HG03558 (cell line): Measurements from ENCODE around the gene CETP.

Experiments used
- ATAC-seq: cut with Tn5 transposase; IDR thresholded peaks from one replicate; pipeline ENCODE4 v1.9.1; 2021; ENCODE audit warnings: moderate number of reproducible peaks; ENCODE audit not compliant: unreplicated experiment; ENCODE audit errors: extremely low read depth

CETP gene, protein sequence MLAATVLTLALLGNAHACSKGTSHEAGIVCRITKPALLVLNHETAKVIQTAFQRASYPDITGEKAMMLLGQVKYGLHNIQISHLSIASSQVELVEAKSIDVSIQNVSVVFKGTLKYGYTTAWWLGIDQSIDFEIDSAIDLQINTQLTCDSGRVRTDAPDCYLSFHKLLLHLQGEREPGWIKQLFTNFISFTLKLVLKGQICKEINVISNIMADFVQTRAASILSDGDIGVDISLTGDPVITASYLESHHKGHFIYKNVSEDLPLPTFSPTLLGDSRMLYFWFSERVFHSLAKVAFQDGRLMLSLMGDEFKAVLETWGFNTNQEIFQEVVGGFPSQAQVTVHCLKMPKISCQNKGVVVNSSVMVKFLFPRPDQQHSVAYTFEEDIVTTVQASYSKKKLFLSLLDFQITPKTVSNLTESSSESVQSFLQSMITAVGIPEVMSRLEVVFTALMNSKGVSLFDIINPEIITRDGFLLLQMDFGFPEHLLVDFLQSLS

GRCh38 chr16:56961851-56962281, at the start of gene CETP:
Gene CETP (plus strand): TSS chr16:56961950. CDS start chr16:56961980, 30 bp downstream.
- no peak for ATAC-seq

DNA sequence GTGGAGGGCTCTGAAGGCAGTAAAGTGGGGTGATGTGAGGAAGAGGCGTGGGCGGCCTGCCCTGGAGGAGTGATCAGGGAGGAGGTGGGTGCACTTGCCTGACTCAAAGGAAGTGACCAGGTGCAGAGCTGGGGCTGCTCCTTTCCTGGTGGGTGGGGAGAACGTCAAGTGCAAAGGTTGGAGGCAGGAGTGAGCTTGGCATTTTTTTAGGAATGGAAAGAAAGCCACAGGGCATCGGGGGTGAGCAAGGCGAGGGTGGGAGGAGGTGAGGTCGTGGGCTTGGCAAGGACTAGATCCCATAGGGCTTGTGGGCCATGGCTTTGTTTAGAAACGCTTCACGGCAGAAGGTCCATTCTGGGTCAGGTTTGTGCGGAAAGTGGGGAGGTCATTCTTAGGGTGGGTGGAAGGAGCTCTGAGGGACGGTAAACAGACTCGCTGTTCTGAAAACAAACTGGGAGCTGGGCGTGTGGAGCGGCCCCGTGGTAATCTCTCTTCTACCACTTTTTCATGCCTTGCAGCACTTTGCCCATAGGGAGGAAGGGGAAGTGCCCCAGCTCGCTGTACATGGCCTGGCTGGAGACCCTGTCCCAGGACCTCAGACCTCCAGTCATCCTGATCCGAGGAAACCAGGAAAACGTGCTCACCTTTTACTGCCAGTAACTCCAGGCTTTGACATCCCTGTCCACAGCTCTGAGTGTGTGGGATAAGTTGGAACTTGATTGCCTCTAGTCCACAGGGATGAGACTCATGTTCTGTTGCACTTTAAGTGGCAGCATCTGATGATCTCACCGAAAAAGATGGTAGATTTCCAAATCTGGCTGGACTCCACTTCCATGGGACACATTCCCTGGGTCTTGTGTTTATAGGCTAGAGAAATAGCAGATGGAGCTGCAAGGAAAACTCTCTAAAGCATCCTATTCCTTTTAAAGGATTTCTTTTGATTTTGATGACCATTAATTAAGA, 48.7 kb upstream of the CETP start:
- ATAC-seq: no peak

- no peak for ATAC-seq
Observed at GRCh38 chr16:56914896-56915295, 46.9 kb upstream of the CETP start.

- no peak for ATAC-seq
Observed at GRCh38 chr16:56915336-56916119, 46.2 kb upstream of the CETP start.

- peak; percentile 37 for ATAC-seq
Observed at GRCh38 chr16:56916571-56917403, 45.0 kb upstream of the CETP start.

DNA sequence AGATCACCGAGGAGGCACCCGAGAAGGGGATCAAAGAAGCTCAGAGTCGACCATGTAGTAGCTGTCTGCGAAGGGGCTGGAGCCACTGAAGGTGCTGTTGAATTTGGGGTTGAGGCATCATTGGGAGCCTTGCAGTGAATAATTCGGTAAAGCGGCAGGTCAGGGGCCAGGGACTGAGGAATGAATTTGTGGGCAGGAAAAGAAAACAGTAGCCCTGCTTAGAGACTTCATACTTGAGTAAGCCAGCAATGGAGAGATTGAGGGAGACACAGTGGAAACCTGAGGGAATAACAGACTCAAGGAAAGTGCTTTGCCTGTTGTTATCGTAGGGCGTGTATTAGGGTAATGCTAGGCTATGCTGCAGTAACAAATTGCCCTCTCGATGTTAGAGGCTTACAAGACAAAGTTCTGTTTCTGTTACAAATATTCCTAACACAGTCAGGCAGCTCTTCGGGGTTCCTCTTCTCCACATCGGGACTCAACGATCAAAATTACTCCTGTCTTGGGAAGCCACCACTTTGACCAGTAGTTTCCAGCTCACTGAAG, 43.2 kb upstream of the CETP start:
- no peak for ATAC-seq

DNA sequence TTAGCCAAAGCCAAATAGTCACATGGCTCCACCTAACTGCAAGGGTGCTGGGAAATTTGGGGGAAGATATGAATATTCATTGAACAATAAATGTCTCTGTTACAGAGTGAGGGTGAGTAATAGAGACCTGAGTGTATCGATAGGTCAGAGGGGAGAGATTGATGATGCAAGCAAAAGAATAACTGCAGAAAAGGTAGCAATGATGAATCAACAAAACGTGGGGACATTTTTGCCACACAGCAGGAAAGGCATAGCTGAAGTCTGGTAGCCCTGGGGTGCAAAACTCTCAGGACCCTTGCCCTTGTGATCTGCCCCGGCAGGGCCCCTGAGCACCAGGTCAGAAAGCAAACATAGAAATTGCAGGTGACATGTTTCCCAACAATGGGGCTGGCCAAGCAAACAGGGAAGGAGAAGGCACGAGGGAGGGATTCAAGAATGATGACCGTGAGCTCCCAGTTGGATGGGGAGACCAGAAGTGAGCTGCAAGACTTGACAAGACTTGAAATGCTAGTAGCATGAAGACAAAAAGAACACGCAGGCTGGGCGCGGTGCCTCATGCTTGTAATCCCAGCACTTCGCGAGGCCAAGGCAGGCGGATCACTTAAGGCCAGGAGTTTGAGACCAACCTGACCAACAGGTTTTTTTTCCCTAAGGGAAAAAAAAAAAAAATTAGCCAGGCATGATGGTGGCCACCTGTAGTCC, 42.5 kb upstream of the CETP start:
- no peak for ATAC-seq

GRCh38 chr16:56921571-56921970, 40.2 kb upstream of the CETP start:
- no peak for ATAC-seq

DNA sequence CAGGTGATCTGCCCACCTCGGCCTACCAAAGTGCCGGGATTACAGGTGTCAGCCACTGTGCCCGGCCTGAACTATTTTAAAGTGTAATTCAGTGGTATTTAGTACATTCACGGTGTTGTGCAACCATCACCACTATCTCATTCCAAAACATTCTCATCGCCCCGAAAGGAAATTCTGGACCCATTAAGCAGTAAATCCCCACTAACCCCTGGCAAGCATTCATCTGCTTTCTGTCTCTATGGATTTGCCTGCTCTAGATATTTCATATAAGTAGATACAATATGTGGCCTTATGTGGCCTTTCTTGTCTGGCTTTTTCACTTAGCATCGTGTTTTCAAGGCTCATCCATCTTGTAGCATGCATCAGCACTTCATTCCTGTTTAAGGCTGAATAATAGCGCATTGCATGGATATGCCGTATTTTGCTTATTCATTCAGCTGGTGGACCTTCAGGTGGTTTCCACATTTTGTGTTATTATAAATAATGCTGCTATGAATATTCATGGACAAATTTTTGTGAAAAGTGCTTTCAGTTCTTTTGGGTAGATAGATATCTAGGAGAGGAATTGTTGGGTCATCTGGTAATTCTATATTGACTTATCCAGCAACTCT, 38.2 kb upstream of the CETP start:
- ATAC-seq: no peak

- ATAC-seq: no peak
Observed at GRCh38 chr16:56927471-56927870, 34.3 kb upstream of the CETP start.

GRCh38 chr16:56929639-56930038, 32.1 kb upstream of the CETP start:
- no peak for ATAC-seq

GRCh38 chr16:56930486-56931270, 31.1 kb upstream of the CETP start:
- ATAC-seq: no peak

DNA sequence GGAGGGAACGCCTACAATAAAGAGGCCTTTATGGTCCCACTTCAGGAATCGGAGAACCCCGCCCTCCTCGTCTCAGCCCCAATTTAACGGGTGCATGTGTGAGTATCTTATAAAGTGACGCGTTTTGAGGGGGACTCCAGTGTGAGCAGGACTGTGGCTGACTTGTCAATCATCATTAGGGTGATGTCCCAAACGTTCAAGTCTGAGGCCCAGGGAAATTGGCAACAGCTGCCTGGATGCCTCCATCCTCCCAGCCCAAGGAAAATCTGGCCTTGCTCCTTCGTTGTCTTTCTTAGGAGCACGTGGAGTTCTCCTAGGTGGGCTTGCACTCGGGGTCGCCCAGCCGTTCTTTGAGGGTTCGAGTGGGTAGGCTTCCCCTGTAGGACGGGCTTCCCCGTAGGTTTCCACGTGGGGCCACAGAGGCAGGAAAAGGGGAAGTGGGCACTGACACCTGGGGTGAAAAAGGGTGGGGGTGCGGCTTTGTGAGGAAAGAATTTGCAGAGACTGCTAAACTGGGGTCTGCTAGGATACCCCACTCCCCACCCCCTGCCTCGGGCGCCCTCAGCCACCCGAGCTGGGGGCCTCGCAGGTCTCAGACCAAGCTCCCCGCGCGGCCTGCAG, 30.4 kb upstream of the CETP start:
- peak; percentile 11 for ATAC-seq

DNA sequence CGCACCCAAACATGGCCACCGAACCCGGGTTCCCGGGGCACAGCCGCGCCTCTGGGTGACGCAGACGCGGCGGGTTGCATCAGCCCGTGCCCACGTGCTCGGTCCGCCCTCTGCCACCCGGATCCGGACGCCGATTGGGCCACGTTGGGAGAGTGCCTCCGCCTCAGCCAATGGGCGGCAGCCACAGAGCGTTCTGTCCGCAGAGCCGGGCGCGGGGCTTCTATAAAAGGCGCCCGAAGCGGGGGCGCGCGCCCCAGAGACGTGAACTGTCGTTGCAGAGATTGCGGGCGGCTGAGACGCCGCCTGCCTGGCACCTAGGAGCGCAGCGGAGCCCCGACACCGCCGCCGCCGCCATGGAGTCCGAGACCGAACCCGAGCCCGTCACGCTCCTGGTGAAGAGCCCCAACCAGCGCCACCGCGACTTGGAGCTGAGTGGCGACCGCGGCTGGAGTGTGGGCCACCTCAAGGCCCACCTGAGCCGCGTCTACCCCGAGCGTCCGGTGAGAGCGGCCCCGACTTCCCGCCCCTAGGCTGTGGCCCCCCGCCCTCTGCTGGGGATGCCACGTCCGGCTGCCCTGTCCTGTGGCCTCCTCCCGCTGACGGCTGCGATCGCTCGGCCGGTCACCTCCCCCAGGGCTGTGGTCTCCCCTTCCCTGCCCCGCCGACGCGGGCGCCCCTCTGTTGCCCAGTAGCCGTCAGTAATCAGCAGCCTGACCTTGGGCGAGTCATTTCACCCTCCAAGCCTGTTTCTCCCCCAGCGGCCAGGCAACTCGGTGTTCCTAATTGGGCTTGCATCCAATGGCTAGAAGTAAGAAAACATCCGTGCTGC, 29.6 kb upstream of the CETP start, which contains the start of gene HERPUD1:
Gene HERPUD1 (plus strand): TSS at position 251 of the 829 bp plus-strand sequence. CDS start 103 bp downstream, at position 354.
- peak; percentile 64 for ATAC-seq

DNA sequence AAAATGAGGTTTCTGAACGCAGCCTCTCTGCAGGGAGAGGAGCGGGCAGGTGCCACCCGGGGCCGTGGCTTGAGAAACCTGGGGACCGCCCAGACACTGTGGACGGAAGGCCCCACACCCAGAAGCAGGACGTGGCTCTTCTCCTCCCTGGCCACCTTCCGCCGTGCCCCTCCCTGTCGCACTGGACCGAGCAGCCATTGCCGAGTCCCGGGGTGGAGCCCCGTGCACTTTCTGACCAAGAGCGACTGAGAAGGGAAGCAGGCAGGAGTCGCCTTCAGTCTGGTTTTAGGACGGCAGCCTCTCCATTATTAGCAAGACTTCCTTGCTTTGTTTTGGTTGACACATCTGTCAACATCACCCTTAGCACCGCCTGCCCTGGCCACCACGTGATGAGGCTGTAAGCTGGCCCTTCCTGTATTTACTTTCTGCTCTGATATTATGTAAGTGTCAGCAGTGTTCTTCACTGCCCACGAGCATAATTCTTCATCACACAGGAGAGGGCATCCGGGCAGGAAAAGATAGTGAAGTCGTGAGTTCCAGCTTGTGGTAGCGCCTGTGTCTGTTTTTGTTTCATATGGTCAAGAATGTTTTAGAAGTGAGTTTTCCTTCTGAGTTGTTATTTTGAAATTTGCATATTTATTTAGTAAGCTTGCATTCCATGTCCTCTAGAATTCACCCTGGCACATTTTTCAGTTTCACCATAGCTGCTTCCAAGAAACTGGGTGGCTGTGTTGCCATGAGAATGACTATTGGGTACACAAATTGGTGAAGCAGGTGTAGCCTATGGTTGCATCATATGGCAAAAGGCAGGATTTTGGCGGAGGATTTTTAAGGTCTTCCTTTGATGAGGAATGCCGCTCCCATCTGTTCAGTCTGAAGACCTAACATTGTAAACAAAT, 28.8 kb upstream of the CETP start:
- ATAC-seq: no peak
